ENCODE results near the gene FBXO38. TPM values are rescaled to one million over a fixed set of nuclear protein-coding genes. Genes with fewer than 3 reads are reported as not detected.

The FBXO38 gene
- total RNA-seq, 2 donors from 2014 or later, result 44.0 to 46.8 TPM

DNA sequence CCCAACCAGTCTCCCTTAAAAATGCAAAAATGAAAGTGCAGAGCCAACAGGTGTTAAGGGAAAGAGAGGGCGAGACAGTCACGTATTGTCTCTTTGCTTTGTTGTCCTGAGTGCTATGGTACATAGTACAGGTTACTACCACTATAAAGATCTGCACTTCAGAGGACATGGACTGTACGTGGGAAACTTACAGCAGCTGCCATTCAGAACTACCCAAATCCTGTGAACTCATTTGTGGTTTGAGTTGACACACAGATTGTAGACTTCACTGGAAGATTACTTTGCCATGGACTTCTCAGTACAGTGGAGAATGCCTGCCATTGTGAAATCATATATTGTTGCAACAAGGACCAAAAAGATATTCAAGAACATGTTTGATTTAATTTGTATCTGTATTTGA, 34.8 kb downstream of the FBXO38 start:
- intact Hi-C loops (cut with DNase I, micrococcal nuclease), result no loop called here
- DNase-seq (no peak), ATAC-seq (peak; percentile 90)

- intact Hi-C loops (cut with DNase I, micrococcal nuclease), result no loop called here
- ATAC-seq (no peak), DNase-seq (no peak)
Observed at GRCh38 chr5:148421661-148422060, 37.9 kb downstream of the FBXO38 start.

GRCh38 chr5:148425808-148426207, 42.0 kb downstream of the FBXO38 start:
- DNase-seq (no peak), ATAC-seq (no peak)
- intact Hi-C loops (cut with DNase I, micrococcal nuclease), result no loop called here

- no peak for ATAC-seq
- DNase-seq, result no peak
- intact Hi-C loops (cut with DNase I, micrococcal nuclease), result no loop called here
Observed at GRCh38 chr5:148426514-148426913, 42.8 kb downstream of the FBXO38 start.

DNA sequence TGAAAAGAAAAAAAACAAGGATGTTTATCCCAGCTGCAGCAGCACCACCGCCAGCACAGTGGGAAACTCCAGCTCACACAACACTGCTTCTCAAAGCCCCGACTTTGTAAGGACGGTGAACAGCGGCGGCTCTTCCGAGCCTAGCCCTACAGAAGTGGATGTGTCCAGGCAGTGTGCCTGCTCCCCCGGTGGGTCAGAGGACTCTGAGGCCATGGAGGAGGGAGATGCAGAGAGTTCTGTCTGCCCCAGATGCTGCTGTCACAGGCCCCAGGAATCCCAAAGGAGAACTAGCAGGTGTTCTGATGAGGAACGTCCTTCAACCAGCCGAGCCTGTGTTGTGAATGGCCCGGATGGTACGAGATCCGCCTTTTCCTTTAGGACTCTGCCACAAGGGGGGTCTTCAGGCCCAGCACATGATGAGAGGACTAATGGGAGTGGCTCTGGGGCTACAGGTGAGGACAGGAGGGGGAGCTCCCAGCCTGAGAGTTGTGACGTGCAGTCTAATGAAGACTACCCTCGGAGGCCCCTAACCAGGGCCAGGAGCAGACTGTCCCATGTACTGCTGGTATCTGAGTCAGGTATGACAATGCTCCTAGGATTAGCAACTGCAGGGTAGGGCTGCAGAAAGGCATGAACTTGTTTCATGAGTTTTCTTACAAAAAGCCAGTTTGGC, 43.7 kb downstream of the FBXO38 start:
- intact Hi-C loops (cut with DNase I, micrococcal nuclease), result no loop called here
- no peak for DNase-seq
- ATAC-seq, result no peak

GRCh38 chr5:148428848-148429247, 45.1 kb downstream of the FBXO38 start:
- intact Hi-C loops (cut with DNase I, micrococcal nuclease), result no loop called here
- ATAC-seq (peak; percentile 52), DNase-seq (no peak)

GRCh38 chr5:148433826-148434225, 50.1 kb downstream of the FBXO38 start:
- no peak for ATAC-seq
- intact Hi-C loops (cut with DNase I, micrococcal nuclease), result no loop called here
- no peak for DNase-seq

DNA sequence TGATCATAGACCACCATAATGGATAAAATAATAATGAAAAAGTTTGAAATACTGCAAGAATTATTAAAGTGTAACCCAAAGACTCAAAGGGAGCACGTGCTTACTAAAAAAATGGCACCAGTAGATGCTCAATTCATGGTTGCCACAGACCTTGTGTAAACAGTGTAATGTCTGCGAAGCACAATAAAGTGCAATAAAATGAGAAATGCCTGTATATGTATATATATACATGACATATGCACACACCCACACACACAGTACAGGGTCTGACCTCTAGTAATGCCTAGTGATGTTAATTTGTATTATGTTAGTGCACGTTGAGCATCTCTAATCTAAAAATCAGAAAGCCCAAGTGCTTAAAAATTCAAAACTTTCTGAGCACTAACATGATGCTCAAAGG, 52.3 kb downstream of the FBXO38 start:
- intact Hi-C loops (cut with DNase I, micrococcal nuclease), result no loop called here
- no peak for DNase-seq

DNA sequence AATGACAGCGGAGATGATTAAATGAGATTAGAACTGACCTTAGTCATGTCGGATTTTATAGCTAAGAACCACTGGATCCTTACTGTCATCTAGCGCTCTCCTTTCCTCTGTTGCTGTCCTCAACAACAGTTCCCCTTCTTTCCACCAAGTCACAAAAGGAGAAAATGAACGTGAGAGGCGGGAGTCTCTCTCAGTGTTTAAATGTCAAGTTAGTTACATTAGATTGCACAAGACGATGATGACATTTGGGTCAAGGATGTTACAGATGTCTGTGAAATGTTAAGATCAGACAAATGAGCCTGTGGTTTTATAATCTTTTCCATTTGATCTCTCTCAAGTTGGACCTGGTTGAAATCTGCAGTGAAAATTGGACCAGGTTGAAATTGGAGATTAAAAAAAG, 53.5 kb downstream of the FBXO38 start:
- no peak for DNase-seq
- no peak for ATAC-seq
- intact Hi-C loops (cut with DNase I, micrococcal nuclease), result no loop called here

More for the DNA sequence above, 52.3 kb downstream of the FBXO38 start:
- peak; percentile 97 for ATAC-seq

DNA sequence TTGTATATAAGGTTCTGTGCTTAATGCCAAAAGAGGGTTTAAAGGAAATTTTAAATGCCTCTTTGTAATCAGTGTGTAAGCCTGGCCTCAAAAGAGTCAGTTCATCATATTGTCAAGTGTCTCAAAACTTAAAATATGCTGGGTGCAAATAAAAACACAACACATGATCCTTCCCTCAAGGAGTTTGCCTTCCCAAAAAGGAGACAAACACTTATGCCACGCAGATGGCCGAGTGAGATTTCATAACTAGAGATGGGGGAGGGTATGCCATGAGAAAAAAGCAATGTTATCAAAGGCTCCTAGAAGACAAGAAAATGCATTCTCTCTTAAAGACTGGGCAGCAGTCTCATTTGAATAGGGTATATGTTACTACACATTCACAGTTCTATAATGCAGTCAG, 55.2 kb downstream of the FBXO38 start:
- no peak for ATAC-seq
- DNase-seq, result no peak
- intact Hi-C loops (cut with DNase I, micrococcal nuclease), result no loop called here

- DNase-seq (no peak), ATAC-seq (no peak)
- intact Hi-C loops (cut with DNase I, micrococcal nuclease), result loop anchor here (5.0 to 10.0 kb wide), 3 partner anchors 289 to 594 kb away; no protein-coding TSS in a partner anchor
Observed at GRCh38 chr5:148443241-148443640, 59.5 kb downstream of the FBXO38 start.

DNA sequence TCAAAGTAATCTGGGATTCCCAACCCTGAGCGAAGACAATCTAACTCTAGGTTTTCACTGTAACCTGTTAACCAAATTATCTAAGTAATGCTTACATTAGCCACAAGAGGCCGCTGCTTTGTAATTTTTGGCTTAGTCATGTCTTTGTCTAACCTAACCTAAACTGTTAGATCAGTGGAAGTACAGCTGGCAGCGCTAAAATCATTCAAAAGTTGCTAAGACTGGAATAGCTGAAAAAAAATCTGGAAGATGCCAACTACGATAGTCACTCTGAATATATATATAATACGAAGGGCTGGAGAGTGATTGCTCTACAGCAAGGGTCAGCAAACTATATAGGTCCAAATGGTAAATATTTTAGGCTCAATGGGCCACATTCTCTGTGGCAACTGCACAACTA, 60.2 kb downstream of the FBXO38 start:
- ATAC-seq (peak; percentile 67), DNase-seq (peak in 1 of 2 donors; percentile 22)
- intact Hi-C loops (cut with DNase I, micrococcal nuclease), result loop anchor here (5.0 to 10.0 kb wide), 3 partner anchors 288 to 593 kb away; no protein-coding TSS in a partner anchor

- ATAC-seq (no peak), DNase-seq (no peak)
- intact Hi-C loops (cut with DNase I, micrococcal nuclease), result loop anchor here in 1 of 2 donors (10.0 kb wide), 1 partner anchor 289 kb away; no protein-coding TSS in a partner anchor
Observed at GRCh38 chr5:148445578-148445977, 61.8 kb downstream of the FBXO38 start.

DNA sequence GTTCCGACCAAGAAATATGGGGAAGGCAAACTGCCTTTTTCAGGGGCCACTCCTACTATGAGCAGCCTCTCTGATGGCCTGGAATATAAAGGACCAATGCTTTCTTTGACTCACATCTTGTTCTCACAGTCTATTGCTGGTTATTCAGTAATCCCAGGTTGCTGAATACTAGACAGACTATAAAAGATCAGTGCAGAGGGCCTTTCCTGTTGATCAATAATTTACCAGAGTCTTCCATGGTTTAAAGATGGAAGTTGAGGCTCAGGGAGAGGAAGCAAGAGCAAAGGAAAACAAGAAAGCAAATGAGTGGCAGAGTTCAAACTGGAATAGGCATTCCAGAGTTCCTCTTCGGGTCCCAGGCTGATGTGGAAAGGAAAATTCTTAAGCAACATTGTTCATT, 62.9 kb downstream of the FBXO38 start:
- ATAC-seq (peak; percentile 85), DNase-seq (no peak)
- intact Hi-C loops (cut with DNase I, micrococcal nuclease), result loop anchor here in 1 of 2 donors (10.0 kb wide), 1 partner anchor 288 kb away; no protein-coding TSS in a partner anchor

GRCh38 chr5:148452499-148453193, 68.9 kb downstream of the FBXO38 start:
- intact Hi-C loops (cut with DNase I, micrococcal nuclease), result no loop called here
- DNase-seq (no peak), ATAC-seq (no peak)

DNA sequence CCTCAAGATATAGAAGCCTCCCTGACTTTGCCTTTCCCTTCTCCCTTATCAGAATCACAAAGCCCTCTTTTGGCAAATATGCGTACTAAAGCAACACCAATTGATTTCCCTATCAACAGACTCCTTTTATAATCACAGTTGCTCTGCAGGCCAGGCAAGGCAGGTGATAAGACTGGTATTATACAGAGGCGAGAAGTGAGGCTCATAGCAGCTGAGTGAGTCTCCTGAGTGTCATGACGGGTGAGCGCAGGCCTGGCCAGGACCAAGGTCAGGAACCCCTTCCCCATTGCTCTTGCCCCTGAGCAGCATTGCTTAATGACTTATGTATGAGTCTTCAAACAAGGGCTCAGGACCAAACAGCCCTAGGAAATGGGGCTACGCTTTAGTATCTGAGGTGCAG, 70.8 kb downstream of the FBXO38 start:
- intact Hi-C loops (cut with DNase I, micrococcal nuclease), result no loop called here
- ATAC-seq, result no peak

GRCh38 chr5:148455185-148455584, 71.4 kb downstream of the FBXO38 start:
- no peak for ATAC-seq
- no peak for DNase-seq

More for the DNA sequence above, 70.8 kb downstream of the FBXO38 start:
- DNase-seq, result no peak

DNA sequence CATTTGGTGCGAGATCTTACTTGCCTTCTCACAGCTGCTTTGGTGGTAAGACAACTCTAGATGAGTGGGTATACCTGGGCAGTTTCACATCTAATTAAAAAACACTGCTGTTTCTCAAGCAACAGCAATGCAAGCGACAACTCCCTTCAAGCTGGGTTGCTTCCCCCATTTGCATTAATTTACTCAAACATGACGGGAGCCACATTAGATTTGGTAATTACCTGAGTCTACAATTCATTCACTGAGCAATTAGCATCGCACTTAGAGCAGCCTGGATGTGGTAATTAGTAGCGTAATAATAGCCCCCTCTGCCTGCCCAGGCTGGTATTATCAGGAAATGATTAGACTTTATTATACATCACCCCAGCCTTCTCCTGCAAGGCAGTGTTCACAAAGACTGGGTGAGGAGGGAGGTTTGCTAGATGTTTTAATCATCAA, 73.4 kb downstream of the FBXO38 start:
- DNase-seq (no peak), ATAC-seq (no peak)
- intact Hi-C loops (cut with DNase I, micrococcal nuclease), result no loop called here

More at GRCh38 chr5:148455185-148455584, 71.4 kb downstream of the FBXO38 start:
- intact Hi-C loops (cut with DNase I, micrococcal nuclease), result no loop called here

DNA sequence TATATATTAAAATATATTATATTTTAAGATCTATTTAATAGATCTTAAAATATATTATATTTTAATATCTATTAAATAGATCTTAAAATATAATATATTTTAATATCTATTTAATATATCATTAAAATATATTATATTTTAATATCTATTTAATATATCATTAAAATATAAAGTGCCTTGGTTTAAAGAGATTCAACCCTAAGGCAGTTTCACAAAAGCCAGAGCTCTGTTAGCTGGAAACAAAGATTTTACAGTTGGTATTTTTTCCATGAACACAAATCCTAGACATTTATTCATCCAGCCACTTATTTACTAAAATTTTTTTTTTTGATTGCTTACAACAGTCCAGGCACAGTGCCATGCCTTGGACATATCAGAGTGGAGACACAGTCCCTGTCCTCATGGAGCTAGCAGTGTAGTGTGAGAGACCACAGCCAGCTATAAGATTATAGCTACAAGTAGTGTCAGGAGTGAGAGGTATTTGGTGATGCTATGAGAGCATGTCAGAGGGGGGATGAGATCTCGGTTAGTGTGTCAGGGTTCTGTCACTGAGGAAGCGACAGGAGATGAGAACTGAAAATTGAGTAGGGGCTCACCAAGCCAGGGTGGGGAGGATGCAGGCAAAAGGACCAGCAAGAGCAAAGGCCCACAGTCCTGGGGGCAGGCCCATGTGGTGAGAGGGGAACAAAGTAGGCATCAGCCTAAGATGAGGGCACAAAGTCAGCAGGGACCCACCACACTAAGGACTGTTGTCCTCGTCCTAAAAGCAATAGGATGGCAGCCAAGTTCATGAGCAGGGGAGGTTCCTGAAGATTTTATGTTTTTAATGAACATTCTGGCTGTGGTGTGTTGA, 74.5 kb downstream of the FBXO38 start:
- ATAC-seq (no peak), DNase-seq (no peak)
- intact Hi-C loops (cut with DNase I, micrococcal nuclease), result no loop called here

Measured in left colon (tissue), 2 donors.